GM19467 (cell line): Measurements from ENCODE around the gene MAIP1.

Experiments
- ATAC-seq: cut with Tn5 transposase; IDR thresholded peaks from one replicate; pipeline ENCODE4 v1.9.1; 2021; ENCODE audit warnings: mild to moderate bottlenecking, moderate library complexity; ENCODE audit not compliant: unreplicated experiment

MAIP1 gene

DNA sequence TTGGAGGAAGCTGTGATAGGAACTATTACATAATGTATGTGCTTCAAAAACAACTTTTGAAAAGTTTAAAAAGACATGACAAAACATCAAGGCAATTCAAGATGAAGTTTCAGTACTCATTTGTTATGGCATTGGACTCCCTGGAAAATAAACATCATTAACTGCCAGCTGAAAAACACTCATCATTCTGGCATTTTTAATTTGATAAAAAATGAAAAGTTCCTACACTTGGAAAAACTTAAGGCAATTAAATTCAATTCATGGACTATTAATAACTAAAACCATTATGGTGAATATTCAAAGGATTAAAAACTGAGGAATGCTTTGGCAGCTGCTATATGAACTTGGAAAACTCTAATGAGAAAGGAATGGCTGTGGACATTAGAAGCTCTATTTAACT, 8.5 kb upstream of the MAIP1 start:
- no peak for ATAC-seq

DNA sequence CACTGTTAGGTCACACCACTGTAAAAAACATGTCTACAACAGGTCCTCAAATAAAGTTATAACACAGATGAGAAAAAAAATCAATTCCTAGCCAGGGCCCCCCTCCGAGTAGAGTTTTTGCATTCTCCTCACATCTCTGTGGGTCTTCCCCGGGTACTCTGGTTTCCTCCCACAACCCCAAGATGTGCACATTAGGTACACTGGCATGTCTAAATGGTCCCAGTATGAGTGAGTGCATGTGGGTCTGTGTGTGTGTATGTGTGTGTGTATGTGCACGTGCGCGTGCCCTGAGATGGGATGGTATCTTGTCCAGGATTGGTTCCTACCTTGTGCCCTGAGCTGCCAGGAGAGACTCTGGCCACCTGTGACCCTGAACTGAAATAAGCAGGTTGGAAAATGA, 5.0 kb upstream of the MAIP1 start:
- ATAC-seq, result no peak

GRCh38 chr2:199951023-199951422, 4.4 kb upstream of the MAIP1 start:
- ATAC-seq, result no peak

GRCh38 chr2:199955007-199955338, 409 bp upstream of the MAIP1 start:
- ATAC-seq, result peak; percentile 35

GRCh38 chr2:199956062-199956380, 639 bp downstream of the MAIP1 start:
- ATAC-seq, result no peak

DNA sequence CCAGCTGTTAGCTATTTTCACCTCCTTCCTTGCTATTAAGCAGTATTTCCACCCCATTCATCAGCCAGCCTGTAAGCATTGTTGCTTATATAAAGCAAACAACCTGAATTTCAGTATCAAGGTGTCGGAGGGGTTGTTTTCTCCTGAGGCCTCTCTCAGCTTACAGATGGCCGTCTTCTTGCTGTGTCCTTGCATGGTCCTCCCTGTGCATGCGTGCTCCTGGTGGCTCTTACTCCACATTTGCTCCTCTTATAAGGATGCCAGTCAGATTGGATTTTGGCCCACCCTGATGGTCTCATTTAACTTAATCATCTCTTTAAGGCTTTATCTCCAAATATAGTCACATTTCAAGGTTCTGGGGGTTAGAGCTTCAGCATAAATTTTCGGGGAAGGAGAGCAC, 2.6 kb downstream of the MAIP1 start:
- no peak for ATAC-seq

DNA sequence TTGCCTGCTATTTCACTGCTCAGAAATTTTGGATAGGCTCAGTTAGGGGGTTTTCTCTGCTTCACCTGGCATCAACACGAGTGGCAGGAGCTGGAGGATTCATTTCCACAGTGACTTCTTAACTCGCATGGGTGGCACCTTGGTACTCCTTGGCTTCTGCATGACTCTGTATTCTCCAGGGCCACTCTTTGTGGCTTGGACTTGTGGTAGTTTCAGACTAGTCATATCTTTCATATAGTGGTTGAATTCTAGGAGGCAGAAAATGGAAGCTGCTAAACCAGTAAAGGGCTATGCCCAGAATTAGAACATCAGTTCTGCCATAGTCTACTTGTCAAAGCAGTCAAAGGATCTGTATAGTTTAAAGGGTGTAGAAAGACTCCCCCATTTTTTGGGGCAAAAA, 6.8 kb downstream of the MAIP1 start:
- ATAC-seq, result no peak

GRCh38 chr2:199966405-199966804, 11.0 kb downstream of the MAIP1 start:
- ATAC-seq, result no peak

GRCh38 chr2:199966976-199967375, 11.6 kb downstream of the MAIP1 start:
- no peak for ATAC-seq

DNA sequence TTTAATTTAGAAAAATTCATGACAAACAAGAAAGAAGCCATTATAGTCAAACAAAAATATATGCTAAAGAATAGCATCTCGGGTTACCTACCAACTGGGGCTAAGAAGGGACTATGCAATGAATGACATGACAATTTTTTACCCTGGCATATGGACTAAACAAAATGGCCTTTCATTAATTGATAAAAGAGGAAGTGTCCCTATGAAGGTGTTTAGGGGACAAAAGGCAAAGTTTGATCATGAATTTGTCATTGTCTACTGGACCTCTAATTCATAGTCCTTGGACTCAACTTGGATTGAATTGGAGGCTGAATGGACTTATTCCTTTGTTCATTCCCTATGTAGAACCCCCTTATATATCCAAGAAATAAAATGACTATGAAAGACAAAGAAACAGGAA, 12.7 kb downstream of the MAIP1 start:
- ATAC-seq, result no peak

DNA sequence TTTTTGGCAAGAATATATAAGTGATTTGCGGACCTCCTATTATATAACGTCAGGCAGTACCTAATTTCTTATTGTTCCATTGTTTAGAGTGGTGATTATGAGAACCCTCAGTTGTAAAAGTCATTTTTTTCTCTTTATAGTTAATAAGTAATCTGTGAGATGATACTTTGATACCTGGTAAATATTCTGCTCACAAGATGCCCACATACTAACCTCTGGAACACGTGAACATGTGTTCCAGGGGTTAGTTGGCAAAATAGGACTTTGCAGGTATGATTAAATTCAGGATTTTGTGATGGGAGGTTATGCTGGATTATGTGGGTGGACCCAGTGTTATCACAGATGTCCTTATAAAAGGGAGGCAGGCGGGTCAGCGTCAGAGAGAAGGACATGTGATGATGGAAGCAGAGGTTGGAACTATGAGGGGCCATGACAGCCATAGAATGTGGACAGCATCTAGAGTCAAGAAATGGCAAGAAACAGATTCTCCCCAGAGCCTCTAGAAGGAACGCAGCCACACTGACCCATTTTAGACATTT, 16.8 kb downstream of the MAIP1 start:
- no peak for ATAC-seq

- ATAC-seq, result no peak
Measured at GRCh38 chr2:199973703-199974102, 18.3 kb downstream of the MAIP1 start.

DNA sequence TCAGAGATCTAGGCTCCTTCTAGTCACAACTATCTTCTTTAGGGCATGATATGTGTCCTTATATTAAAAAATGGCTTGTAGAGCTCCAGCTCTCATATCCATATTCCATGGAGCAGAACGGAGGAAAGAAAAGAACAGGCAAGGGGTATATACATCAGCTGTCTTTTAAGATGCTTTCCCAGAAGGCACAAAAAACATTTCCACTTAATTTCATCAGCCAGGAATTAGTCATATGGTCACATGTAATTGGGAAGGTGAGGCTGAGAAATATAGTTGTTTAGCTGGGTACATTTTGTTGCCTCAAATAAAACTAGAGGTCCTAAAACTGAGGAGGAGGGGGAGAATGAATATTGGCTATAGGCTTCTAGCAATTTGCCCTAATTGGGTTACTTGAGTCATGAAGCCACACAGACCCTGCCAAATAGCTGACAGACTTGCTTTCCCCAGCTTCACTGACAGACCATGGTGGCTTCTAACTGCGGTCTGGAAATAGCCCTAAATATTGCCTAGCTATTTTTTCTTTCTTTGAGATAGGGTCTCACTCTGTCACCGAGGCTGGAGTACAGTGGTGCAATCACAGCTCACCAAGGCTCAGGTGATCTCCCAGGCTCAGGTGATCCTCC, 20.0 kb downstream of the MAIP1 start:
- ATAC-seq, result no peak

DNA sequence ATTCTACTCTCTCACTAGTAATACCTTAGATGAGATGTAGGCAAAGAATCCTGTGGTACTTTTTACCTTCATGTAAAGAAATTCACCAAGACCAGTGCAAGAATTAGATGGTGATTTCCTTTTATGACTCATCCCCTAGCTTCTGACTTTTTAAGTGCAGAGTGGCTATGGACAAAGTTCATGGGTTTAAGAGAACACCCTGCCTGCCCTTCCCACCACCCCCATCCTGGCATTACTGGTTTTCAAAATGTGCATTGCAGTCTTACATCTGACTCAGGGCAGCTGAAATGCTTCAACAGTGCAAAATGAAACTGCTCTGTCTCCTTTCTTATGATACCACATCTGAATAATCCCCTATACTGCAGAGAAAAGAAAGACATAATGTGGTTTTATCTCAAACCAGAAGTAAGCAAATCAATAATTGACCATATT, 22.6 kb downstream of the MAIP1 start:
- peak; percentile 76 for ATAC-seq

DNA sequence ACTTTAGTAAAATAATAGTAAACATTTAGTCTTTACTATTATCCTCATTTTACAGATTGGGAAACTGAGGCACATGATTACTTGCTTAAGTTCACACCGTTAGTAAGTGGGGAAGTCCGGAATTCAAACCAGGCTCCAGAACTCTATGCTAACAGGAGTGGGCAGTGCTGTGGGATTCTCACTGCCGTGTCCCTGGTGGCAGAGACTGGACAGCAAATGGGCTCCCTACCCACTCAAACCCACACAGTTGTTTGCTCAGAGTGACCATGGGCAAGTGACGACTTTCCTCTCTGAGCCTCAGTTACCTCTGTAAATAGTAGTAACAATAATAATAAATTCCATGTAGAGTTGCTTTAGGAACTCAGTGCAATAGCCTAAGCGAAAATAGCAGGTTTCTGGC, 24.0 kb downstream of the MAIP1 start:
- ATAC-seq, result no peak

DNA sequence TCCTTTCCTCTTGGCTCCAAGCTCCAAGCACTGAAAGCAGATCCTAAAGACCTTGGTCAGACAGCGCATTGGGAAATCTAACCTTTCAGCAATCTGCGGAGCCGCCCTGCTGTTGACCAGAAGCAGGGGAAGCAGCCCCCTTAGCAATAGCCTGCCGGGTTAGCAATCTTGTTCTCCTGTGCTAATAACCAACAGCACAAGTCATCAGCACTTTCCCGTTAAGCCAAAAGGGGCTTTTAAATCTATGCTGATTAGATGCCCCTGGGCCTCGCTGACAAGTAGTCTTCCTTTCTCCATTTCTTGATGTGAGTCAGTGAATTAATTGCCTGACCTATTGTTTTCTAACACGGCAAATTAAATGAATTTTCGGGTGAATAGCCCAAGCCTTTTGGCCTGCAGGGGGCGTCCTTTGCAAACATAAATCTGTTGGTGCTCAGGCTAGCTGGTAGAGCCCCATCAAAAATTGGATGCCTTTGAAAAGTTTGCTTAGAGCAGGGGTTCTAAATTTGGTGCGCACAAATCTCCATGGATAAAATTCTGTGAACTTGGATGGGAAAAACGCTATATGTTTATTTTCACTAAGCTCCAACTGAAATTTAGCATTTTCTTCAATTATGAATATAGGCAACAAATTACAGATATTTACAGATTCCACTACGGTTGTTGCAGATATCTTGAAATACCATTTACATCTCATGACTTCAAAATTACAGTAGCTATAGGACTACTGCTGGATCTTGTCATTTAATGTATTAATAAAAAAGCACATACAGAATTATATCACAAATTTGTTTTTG, 24.6 kb downstream of the MAIP1 start:
- ATAC-seq, result no peak

DNA sequence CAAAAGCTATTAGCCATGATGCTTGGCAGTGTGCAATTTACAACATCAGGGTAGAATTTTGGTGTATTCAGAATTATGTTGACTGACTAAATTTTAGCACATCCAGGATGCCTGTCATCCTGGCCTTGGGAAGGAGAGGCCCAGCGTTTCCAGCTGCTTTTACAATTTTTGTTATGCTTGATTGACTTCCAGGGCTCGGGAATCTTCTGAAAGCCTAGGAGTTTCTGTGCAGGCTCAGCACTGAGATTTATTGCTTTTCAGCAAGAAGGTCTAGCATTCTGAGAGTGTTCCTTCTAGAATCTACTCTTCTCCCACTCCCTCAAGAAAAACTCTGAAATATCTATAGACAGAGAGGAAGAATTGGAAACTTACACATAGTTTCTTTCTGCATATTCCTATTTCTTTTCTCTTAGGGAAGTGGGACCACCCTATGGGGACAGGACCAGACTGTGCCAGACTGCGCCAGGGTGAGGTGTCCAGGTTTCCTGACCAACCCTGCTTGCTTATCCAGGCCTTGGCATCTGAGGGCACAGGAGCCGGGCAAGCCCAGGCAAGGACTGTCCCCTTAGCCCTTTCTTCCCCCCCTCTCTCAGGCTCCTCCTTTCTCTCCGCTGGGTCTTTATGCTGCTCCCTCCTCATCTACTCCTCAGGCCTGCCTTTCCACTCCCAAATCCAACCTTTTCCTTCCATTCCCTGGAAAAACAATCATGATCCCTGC, 26.9 kb downstream of the MAIP1 start:
- ATAC-seq, result no peak

DNA sequence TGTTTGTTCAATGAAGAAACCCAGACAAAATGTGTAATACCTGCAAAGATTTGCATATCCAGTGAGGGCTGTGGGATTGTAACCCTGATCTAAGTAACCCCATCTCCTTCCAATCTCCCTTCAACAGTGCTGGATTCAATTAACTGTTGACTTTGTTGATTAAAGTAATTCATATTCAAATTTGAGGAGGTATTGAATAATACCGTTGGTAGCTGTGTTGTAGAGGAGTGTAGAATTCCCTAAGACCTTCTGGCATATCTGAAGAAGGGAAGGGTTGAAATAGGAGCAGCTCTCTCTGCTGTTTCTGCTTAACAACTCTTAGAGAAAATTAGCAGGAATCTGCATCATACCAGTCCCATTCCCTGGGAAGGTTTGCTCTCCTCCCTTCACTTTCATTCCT, 28.2 kb downstream of the MAIP1 start:
- ATAC-seq, result no peak

DNA sequence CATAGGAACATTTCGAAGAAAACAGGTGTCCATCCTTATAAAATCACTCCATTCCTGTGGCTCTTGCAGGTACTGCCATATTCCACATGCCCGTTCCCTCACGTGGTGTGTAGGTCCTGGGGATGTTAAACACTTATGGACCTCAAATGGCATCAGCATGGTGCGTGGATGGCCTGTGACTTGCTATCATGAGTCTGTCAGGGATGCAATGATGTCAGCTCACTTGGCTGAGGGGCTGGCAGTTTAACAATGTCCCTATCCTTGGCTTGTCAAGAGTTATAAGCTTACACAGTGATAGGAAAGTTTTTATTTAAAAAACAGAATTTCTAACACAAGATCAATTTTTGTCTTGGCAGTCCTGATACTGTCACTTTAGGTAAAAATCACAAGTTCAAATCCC, 28.8 kb downstream of the MAIP1 start:
- ATAC-seq, result no peak

DNA sequence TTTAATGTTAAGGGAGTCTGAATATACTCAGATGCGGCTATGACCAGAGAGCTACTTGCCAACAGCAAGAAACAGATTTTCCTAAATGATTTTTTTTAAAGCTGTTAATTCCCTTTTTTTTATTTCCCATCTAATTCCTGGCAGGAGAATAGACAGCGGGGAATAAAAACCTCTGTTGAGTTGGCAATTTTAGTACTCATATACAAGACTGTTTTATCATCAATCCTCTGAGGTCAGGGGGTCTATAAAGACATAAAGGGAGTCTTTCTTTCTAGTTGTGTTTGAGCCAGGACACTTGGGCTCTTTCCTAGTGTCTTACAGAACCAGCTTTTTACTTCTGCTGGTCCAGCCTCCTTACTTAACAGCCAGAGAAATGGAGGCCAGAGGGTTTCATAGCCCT, 29.4 kb downstream of the MAIP1 start:
- no peak for ATAC-seq

DNA sequence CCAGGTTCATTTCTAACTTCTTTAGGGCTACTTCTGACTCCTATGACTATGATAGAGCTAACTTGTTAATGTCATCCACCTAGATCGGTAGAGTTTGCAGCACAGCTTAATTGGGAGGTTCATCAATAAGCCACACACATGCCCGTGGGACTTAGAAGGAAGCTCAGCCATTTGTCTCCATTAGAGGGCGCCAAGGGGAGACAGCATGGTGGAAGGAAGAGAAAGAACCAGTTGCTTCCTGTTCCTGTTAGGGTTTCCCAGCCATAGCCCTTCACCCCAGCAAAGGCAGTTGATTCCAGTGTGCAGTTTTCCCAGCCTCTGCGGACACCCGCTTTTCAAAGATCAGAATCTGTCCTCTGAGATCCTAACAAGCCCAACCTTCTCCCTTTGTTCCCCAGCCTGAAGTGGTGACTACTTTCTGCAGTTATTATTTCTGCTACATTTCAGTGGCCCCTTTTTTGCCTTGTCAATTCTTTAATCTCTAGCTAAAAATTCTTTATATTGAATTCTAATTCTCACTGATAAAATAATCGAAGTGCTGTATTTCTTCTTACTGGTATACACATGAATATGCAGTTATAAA, 30.3 kb downstream of the MAIP1 start:
- peak; percentile 75 for ATAC-seq

DNA sequence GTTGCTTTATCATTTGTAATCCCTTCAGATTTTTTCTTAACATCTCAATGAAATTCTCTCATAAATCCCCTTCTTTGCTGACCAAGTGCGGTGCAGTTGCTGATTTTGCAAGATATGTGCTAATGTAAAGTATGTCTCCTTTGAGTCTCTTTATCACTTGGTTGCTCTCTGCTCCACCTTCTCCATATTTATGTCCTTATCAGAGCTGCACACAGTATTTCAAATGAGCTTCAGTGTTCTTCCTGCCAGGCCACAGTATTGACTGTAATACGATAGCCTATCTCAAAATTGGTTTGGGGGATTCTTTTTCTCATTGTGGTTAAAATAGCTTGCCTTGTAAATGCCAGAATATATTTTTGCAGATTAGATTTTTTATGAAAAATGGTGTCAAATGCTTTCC, 32.2 kb downstream of the MAIP1 start:
- ATAC-seq, result no peak
